Endometrium (tissue), 2 donors: ENCODE measurements around the gene SP6.
A peak's percentile ranks its signal among the peaks of the same experiment; 100 is the strongest.

ENCODE experiments used
- FAIRE-seq: peaks from 2 replicates; lab custom pipeline; 2012; peaks lifted over from hg19 to GRCh38; lab: Jason Lieb, UNC
- donor health status: control.
- donor health status: control.

SP6 gene

DNA sequence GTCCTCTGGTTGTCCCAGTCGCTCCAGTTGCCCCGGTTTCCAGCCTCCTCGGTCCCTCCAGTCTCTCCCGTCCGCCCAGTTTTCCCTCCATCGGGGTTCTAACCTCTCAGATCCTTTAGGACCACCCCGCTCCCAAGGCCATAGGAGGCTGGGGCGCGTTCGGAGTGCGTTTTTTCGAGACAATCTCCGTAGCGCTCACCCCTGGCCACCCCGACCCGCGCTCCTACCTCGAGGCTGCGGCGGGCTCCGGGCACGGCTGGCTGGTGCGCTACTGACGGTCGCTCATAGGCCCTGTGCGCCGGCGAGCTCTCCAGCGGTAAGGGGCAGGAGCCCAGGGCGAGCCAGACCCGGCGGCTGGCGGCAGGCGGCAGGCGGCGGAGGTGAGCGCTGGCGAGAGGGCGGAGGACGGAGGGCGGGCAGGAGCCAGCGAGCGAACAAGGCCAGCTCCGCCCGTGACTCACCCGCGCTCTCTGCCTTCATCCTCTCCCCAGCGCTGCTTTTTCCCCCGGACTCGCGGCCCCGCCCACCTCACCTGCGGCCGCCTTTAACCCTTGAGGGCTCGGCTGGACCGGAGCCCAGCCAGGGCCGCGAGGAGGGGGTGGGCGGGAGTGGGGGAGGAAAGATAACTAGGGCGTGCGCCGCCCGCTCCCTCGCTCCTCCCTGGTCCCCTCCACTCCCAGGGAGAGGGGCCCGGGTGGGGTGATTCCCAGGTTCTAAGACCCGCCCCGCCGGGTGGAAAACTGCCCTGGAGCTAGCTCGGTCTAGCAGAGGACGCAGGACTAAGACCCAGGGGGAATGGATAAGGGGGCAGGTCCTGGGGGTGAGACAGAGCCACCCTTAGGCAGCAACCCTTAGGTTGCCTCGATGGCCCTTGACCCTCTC, at the start of gene SP6:
SP6 (minus strand) TSS at position 472 of the 882 bp plus-strand sequence. CDS start 2,734 bp downstream, outside the sequence.
- no peak for FAIRE-seq

DNA sequence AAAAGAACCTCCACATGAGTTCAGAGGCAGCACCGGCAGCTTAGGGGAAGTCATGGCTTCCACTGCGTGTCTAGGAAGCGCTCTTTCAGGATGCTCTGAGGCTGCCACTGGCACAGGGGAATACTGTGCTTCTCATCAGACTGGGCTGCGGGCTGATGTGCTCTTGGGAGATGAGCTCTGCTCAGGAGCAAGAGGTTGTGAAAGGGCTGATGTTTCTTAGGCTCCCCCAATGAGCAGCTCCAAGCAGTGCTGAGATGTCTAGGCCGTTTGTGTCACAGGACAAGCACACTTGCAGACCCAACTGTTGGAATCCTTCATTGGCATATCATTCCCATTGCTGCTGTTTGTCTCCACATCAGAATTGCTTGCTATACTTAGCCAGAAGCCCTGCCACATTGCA, 48.7 kb upstream of the SP6 start:
- no peak for FAIRE-seq

DNA sequence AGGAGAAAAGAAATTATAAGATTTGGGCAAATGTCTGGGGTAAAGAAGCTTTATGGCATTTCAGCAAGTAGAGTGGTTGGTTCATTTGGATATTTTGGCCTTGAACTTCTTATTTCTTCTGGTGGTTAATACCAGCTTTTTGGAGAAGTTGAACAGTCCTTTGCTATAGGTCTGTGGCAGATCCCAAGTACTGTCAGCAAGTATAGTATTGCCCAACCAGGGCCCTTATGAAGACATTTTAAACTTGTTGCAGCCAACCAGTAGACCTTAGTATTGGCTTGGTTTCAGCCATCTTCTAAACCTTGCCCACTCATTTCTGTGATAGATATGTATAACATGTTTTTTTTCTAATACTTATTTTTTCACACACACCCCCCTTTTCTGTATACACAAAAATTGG, 47.3 kb upstream of the SP6 start:
- no peak for FAIRE-seq

- FAIRE-seq = no peak
Observed at GRCh38 chr17:47897561-47897960, 46.6 kb upstream of the SP6 start.

DNA sequence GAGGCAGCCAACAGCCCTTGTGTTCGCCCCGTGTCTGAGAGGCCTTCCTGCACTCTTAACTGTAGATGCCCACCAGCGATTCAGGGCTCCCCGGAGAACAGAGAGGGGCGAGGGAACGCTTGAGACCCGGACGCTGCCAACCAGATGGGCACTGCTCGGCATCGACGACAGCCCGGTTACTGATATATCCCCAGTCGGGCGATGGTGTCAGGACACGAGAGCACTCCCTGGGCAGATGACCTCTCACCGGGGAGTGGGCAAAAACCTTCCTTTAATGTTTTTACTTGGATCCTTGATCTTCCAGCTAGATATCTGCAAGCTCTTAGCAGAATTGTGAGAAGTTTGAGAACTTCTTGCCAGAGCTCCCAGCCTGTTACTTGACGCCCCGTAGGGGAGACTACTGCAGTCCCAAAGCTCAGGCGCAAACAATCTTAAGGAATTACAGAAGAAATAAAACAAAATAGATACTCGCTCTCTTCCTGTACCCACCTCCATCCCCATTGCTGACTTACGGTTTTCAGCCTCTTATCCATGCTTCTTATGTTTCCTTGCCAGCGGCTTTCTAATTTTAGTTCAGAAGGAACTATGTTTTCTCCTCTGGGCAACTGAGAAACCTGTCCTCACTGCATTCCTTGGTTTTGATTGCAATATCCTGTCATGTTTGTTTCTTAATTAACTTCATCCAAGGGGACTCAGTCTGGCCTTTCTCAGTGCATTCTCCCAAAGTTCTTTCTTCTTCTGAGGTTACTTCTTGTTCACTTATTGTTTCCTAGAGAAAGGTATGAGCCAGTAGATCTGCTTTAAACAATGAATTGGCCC, 45.9 kb upstream of the SP6 start:
- FAIRE-seq = no peak

GRCh38 chr17:47895856-47896671, 45.1 kb upstream of the SP6 start, which contains the start of gene SP2:
Gene SP2, plus strand, starts transcription at chr17:47896236. Its CDS starts 51 bp downstream, at chr17:47896287.
- FAIRE-seq = peak; percentile 98

DNA sequence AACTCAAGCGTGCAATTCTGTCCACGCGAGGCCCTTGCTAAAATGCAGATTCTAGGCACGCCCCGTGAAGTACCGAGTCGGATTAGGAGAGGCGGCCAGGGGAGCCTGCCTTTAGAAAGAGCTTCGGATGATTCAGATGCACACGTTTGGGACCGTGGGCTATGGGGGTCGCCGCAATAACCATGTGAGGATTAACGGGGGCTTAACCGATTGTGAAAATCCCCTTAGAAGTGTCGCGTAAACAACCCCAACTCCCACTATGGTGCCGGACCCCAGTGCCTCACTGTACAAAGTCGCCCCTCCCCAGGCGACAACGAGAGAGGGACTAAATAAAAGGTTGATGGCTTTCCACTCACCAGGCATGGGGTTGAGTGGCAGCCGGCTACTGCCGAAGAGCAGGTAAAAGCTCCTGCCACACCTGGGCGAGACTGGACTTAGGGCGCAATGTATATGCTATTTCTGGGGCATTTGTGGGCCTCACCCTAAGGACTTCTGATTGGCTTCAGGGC, 44.4 kb upstream of the SP6 start:
- FAIRE-seq = no peak

DNA sequence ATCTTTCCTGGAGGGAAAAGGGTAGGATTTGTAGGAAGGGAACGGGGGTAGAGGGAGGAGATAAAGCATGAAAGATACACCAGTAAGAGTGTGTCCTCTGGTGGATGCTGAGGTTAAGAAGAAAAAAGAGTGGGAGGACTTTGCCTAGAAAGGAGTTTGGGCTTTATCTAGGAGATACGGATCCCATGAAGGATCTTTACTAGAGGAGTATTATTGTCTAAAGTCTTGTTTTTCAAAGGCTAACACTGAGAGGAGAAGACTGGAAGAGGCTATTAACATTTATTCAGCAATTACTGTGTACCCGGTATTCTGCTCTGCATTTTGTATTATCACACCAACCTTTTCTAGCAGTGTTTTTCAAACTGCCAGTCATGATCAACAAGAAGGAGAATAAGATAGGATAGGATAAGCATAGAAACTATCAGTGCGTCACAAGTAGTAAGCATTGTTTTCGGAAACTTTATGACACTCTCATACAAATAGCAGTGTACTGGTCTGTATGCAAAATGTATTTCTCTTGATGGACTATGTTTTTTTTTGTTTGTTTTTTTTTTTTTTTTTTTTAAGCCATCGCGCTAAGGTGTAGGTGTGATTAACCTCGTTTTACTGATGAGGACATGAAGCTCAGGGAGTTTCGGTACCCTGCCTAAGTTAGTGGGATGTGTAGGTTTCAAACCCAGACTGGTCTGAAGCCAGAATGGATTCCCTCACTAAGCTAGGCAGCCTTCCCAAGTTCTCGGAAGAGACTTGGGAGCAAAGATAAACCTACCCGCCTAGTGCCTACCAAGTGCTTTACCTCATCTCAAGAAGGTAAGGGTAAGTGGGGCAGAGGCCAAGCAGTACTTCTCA, 43.8 kb upstream of the SP6 start:
- FAIRE-seq = no peak

DNA sequence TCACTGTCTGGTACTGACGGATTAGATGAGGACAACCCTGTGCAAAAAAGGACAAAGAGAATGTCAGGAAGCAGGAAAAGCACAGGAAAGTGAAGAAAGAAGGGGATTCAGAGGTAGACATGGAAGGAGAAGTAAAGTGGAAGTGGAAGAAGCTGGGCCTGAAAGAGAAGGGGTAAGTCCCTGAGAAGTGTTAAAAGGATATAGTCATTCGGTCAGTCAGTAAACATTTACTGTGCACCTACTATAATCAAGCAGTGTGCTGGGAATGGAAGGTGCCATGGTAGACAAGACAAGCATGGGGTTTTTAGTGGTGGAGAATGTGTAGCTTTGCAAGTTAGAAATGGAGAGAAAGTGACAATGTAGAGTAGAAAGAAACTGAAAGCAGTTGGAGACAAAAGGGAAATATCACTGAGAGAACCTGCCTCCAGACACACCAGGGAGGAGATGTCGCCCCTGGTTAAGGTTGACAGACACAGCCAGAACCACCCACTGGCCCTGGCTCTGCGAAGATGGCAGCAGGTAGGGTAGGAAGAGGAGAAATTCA, 40.7 kb upstream of the SP6 start:
- no peak for FAIRE-seq

DNA sequence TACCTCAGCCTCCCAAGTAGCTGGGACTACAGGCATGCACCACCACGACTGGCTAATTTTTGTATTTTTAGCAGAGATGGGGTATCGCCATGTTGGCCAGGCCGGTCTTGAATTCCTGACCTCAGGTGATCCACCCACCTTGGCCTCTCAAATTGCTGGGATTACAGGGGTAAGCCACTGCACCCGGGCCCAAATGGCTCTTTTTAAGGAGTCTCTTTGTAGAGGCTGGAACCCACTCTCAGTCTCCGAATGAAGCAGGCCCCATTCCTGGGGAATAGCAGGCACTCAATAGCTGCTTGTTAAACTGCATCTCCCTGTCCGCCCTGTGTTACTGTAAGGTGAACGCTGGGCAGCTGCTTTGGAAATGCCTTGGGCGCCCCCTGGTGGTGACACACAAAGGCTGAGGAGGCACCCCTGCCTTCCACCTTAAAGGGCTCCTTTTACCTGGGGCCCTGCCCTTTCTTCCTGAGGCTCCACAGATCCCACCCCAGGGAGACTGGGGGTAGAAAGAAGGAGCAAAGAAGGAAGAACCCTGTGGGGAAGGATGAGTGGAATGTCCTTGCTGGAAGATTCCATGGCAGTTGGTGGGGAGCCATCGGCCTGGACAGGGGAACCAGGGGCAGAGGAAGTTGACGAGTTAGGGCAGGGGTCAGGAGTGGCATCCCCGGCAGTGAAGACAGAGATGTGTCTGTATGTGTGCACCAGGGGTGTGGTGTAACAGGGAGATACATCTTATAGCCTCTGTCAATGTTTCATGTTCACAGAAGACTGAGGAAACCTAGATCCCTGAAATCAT, 39.0 kb upstream of the SP6 start:
- no peak for FAIRE-seq

DNA sequence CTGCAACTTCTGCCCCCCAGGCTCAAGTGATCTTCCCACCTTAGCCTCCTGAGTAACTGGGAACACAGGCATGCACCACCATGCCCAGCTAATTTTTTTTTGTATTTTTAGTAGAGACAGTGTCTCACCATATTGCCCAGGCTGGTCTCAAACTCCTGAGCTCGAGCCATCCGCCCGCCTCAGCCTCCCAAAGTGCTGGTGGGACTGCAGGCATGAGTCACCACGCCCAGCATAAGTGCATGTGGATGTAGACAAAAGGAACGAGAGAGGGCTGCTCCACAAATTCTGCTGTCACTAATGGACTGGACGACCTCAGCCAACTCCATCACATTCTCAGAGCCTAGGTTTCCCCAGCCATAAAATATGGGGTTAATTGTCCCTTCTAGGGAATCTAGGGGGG, 37.3 kb upstream of the SP6 start:
- no peak for FAIRE-seq

- no peak for FAIRE-seq
Observed at GRCh38 chr17:47884905-47885730, 34.2 kb upstream of the SP6 start.

DNA sequence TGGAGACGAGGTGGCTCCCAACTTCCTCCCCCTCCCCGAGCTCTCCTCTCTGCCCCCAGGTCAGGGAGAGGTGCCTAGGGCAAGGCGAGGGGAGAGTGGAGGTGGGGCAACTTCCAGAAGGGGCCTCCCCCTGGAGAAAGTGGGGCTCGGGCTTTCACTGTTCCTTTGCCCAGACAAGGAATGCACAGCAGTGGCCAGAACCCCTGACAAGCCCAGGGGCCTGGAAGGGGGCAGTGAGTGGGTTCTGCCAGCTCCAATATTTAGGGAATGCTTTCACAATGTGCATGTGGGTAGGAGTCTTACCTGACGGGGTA, 33.4 kb upstream of the SP6 start:
- FAIRE-seq = no peak

DNA sequence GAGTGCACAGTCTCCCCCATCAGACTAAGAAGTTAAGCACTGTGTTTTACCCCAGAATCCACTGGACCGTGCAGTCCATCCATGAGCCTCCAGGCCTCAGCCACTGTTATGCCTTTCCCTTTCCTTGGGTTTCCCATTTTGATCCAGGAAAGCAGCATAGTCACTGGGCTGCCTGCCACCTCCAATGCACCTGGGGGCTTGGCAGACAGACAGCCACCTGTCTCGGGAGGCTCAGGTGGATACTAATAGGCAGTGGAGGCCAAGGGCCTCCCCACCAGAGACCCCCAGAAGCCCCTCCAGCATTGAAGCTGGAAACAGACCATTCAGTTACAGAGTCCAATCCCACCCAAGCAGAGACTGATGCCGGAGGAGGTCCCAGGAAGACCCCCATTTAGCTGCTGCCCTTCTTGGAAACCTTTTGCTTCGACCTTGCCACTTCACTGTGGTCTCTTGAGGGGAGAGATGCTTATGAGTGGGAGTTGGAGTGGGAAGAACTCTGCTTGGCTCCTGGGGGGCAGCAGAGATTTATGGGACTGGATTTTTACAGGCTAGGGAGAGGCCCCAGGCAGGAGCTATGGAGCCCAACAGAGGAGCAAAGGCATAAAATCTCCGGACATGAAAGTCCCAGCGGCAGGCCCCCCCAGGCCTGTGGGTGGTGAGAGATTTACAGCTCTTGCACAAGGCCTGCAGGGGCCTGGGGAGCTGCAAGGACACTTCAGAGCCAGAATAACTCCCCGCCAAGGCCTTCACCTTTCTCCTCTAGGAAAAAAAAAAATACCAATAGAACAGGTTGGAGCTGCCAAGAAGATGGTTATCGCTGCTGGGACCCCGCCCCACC, 32.8 kb upstream of the SP6 start:
- FAIRE-seq = no peak

DNA sequence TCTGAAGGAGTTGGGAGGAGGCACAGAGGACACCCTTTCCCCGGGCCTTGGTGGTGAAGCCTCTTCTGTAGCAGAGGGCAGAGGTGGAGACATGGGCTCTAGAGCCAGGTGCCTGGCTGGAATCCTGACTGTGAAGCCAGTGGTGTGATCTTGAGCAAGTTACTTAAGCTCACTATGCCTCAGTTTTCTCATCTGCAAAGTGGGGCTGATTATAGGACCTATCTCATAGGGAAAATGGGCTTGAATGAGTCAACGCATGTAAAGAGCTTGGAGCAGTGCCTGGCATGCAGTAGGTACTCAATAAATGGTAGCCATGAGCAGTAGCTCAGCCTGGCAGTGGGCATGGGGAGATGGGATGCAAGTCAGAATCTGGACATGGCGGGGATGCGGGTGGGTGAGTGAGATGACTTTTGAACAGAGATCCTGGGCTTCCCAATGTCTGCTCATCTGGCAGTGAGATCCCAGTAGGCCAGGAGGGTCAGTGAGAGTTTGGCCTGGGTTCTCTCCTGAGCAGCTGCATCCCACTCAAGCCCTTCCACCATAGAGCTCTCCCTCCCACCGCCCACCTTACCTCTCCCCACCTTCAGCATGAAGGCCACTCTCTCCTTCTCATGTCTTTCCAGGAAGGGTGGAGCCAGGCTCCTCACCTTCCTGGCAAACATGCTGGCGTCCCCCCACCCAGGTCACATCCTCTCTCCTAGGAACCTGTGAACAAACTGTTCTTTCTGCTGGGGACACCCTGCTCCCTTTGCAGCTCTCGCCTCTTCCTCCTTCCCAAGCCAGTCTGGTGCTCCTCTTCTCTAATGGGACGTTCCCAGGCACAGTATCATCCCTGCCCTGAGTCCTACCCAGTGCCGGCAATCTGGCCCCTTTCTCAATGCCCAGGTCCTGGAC, 32.0 kb upstream of the SP6 start:
- no peak for FAIRE-seq

- no peak for FAIRE-seq
Observed at GRCh38 chr17:47882247-47882646, 31.3 kb upstream of the SP6 start.

- FAIRE-seq = no peak
Observed at GRCh38 chr17:47879776-47880454, 29.0 kb upstream of the SP6 start.
